ENCODE data around the gene FAM50A.

The FAM50A gene

DNA sequence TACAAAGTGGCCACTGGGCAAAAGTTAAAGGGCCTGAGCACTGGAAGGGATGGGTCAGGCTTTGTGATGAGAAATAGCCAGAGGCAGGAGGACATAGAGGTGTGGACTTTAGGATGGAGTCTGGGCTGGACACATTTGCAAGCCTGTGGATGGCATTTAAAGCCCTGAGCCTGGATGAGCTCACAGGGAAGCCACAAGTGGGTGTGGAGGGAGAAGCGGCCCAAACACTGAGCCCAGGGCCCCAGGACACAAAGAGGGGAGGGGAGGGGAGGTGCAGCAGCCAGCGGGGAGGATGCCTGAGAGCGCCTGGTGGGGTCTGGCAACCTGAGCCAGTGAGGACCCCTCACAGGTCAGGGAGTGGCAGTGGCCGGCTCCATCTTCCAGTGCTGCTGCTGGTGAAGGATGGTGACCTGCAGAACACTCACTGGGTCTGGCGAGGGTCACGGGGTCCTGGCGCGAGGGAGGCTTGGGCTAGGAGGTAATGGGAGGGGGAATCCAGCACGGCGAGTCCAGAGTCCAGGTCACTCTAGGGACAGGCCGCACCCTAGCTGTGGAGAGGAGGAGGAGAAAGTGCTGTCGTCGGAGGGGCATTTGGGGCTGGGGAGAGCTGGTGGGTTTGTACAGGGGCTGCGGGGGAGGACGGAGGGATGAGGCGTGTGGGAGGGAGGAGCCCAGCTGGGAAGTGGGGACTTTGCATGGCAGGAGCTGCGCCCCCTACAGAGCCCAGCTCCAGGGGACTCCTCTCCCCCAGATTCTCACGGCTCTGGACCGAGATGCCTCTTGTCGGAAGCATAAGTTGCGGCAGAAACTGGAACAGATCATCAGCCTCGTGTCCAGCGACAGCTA lies 28.1 kb downstream of the FAM50A start:
- Mint-ChIP-seq H3K27me3 (ENCODE audit: low read depth, poor library complexity) (no peaks in the 10 kb centered on the region), H3K9me3 (peaks cover 45% of the 10 kb centered on the region)

DNA sequence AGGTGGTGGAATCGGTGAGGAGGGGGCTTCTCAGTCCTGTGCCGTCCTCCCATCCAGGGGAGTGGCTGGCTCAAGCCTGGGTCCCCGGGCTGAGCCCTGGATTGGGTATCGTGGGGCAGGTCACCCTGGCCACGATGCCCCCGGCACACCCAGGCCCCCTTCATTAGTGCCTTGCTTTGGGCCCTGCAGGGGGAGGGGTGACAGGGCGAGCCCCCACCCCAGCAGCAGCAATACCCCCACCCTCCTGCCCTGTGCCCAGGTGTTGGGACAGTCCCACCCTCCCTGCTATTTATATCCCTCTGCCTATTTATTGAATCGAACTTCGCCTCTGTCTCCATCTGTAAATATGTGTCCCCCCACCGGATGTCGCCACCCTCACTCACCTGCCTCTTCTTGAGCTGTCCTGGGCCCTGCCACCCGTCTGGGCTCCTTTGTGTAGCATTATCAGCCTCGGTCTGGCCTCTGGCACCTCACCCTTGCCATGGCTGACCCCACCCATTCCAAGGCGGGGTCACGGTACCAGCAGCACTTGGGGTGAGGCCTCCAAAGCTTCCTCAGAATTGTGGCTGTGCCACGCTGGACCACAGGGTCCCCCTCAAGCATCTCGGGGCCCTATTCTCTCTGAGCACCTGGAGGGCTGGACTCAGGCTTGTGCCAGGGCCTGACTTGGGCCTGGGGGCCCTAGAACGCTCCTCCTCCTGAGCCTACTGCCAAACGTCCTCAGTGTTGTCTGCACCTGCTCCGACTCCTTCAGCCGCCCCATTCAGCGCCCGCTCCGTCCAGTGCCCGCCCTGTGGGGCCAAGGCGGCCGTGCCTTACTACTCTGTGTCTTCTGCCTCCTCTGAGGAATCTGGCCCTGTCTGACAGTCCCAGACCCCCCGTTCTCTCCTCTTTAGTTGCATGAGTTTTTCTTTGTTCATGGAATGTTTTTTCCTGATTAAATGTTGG lies 29.0 kb downstream of the FAM50A start:
- no peak for DNase-seq
- Mint-ChIP-seq H3K27me3 (ENCODE audit: low read depth, poor library complexity) (no peaks in the 10 kb centered on the region), H3K4me1 (peaks cover 11% of the 10 kb centered on the region), H3K27ac (peak overlapping the region; percentile 58), H3K9me3 (peaks cover 54% of the 10 kb centered on the region), H3K36me3 (ENCODE audit: low read depth) (peaks cover 20% of the 10 kb centered on the region), H3K4me3 (no peak overlapping the region)
- TF ChIP-seq, protein P1, sequence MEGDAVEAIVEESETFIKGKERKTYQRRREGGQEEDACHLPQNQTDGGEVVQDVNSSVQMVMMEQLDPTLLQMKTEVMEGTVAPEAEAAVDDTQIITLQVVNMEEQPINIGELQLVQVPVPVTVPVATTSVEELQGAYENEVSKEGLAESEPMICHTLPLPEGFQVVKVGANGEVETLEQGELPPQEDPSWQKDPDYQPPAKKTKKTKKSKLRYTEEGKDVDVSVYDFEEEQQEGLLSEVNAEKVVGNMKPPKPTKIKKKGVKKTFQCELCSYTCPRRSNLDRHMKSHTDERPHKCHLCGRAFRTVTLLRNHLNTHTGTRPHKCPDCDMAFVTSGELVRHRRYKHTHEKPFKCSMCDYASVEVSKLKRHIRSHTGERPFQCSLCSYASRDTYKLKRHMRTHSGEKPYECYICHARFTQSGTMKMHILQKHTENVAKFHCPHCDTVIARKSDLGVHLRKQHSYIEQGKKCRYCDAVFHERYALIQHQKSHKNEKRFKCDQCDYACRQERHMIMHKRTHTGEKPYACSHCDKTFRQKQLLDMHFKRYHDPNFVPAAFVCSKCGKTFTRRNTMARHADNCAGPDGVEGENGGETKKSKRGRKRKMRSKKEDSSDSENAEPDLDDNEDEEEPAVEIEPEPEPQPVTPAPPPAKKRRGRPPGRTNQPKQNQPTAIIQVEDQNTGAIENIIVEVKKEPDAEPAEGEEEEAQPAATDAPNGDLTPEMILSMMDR (IDR thresholded peaks at IDR 0.05): no peak

More for the DNA sequence above, 28.1 kb downstream of the FAM50A start:
- Mint-ChIP-seq H3K4me3 (no peak overlapping the region), H3K36me3 (ENCODE audit: low read depth) (peaks cover 20% of the 10 kb centered on the region), H3K27ac (no peak overlapping the region), H3K4me1 (peaks cover 7% of the 10 kb centered on the region)
- no peak for DNase-seq
- TF ChIP-seq, protein P1 (IDR thresholded peaks at IDR 0.05): no peak

DNA sequence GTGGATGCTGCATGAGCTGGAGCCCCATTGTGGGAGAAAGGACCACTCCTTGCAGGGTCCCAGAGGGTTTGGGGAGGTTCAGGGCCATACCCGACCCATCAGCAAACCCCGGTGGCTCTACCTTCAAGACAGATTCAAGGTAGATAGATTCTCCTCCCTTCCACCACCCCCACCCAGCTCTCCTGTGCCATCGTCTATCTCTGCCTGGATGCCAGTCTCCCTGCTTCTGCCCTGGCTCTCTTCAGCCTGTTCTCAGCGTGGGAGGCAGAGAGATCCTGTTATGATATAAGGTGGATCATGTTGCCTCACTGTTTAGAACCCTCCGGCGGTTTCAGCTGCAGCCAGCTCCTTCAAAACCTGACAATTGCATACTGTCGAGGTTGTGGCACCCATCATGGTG lies 29.7 kb downstream of the FAM50A start:
- H3K4me1 Mint-ChIP-seq: peaks cover 11% of the 10 kb centered on the region
- peaks cover 20% of the 10 kb centered on the region for H3K36me3 Mint-ChIP-seq (ENCODE audit: low read depth)
- H3K27ac Mint-ChIP-seq: peak overlapping the region; percentile 58
- no peak for DNase-seq
- H3K27me3 Mint-ChIP-seq (ENCODE audit: low read depth, poor library complexity): no peaks in the 10 kb centered on the region
- TF ChIP-seq, protein P1 (IDR thresholded peaks at IDR 0.05): no peak
- no peak overlapping the region for H3K4me3 Mint-ChIP-seq
- H3K9me3 Mint-ChIP-seq: peaks cover 59% of the 10 kb centered on the region

DNA sequence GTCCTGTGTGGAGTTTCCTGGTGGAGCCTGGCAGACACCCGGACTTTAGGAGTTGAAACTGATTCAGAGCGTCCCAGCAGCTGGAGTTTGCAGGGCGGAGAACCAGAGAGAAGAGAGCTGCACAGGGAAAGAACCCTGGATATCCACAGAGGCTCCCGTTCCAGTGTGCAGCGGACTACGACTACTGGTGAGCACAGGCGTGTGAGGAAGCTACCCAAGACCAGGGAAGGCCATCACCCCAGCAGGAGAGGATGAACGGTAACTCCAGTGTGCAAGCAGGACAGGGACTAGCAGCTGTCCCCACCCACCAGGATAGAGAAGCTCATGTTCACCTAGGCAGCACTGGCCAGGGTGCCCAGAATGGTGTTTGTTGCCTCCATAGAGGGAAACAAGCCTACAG lies 32.9 kb downstream of the FAM50A start:
- peaks cover 2% of the 10 kb centered on the region for H3K27me3 Mint-ChIP-seq (ENCODE audit: low read depth, poor library complexity)
- DNase-seq: no peak
- H3K27ac Mint-ChIP-seq: no peak overlapping the region
- no peak overlapping the region for H3K4me3 Mint-ChIP-seq
- peaks cover 70% of the 10 kb centered on the region for H3K9me3 Mint-ChIP-seq
- H3K36me3 Mint-ChIP-seq (ENCODE audit: low read depth): peaks cover 20% of the 10 kb centered on the region
- H3K4me1 Mint-ChIP-seq: peaks cover 13% of the 10 kb centered on the region
- TF ChIP-seq, protein P1 (IDR thresholded peaks at IDR 0.05): no peak

DNA sequence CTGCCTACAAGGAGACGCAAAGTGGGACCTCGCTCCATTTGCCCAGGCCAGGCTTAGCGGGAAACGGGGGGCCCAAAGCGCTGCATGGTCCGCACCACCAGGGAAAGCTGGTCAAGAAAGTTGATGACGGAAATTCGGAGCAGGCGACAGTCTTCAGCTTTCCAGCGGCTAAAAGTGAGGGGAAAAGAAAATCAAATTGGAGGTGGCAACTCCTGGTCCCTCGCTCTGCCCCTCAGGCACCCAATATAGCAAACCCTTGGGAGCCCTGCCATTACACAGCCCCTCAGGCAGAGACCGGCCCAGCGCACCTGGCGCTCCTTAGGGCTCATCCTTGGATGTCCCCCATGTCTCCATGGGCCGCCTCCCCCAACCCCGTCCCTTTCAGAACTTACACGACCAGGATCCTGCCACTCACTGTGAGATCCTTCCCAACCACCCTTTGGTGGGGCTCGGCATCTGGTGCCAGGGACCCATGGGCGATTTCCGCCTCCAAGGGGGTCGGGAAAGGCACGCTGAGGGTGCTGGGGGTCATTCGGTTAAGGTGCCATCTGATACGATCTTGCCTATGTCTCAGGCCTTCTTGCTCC lies 34.0 kb downstream of the FAM50A start:
- peaks cover 18% of the 10 kb centered on the region for H3K36me3 Mint-ChIP-seq (ENCODE audit: low read depth)
- TF ChIP-seq, protein P1 (IDR thresholded peaks at IDR 0.05): no peak
- peaks cover 20% of the 10 kb centered on the region for H3K4me1 Mint-ChIP-seq
- peaks cover 8% of the 10 kb centered on the region for H3K27me3 Mint-ChIP-seq (ENCODE audit: low read depth, poor library complexity)
- no peak for DNase-seq
- peak overlapping the region; percentile 83 for H3K4me3 Mint-ChIP-seq
- H3K9me3 Mint-ChIP-seq: peaks cover 73% of the 10 kb centered on the region
- H3K27ac Mint-ChIP-seq: no peak overlapping the region
